Measurements from ENCODE around the gene GBF1. TPM values are rescaled to one million over a fixed set of nuclear protein-coding genes. Genes with fewer than 3 reads are reported as not detected.

The GBF1 gene
- total and polyA plus RNA-seq, 10 of the 15 experiments (the other 5 are each of a cell fraction or from before 2014, with no cell fraction given) = 0.82 to 42.0 (median 21.8) TPM

GRCh38 chr10:102267748-102268147 lies 22.4 kb downstream of the GBF1 start (continued):
- no peak for TF ChIP-seq RAD51 (IDR thresholded peaks at IDR 0.05)
- TF ChIP-seq NR2C2 (IDR thresholded peaks at IDR 0.05; ENCODE audit: borderline replicate concordance, control insufficient read depth, insufficient read length, low read depth) = no peak
- TF ChIP-seq EED (IDR thresholded peaks at IDR 0.05; ENCODE audit: low read depth) = no peak

DNA sequence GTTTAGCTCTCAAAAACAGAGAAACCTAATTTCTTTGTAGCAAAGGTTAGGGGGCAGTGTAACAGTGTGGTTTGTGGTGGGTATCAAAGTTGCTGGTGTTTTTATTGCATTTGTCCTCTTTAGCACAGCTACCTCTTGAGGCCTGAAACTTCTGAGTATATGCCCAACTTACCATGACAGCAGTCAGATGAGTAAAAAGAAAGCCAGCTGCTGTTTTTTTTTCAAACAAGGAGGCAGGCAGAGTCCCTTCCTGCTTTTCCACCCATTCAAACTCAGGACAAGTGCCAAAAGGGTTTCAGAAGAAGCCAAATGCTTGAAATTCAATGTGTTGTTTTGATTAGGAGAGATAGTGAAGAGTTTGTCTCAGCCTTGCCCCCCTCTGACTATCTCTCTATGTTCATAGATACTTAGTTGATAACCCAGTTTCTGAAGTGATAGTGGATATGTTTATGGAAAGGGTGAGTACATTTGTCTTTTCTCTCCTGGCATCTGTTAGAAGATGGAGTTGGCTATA lies 23.1 kb downstream of the GBF1 start:
- Histone ChIP-seq H3K27ac (ENCODE audit: control insufficient read depth, insufficient read depth) (no peak overlapping the region), H4K20me1 (ENCODE audit: control insufficient read depth, insufficient read depth) (no peaks in the 10 kb centered on the region), H3K9ac (ENCODE audit: control insufficient read depth, insufficient read depth, low read length) (no peak overlapping the region), H3K4me1 (ENCODE audit: control insufficient read depth, insufficient read depth, low read length) (no peaks in the 10 kb centered on the region), H2AFZ (ENCODE audit: control insufficient read depth, low read depth, low read length) (no peak overlapping the region), H3K4me3 (no peak overlapping the region), H3K27me3 (replicated peaks in 1 of 2; ENCODE audit: control insufficient read depth in 2 of 2, insufficient read depth in 2 of 2, low read length in 1 of 2) (no peaks in the 10 kb centered on the region), H3K4me2 (ENCODE audit: control insufficient read depth, insufficient read depth) (no peak overlapping the region), H3K36me3 (ENCODE audit: control insufficient read depth in 2 of 2, insufficient read depth in 2 of 2, low read length in 1 of 2) (peaks cover 1 to 19% of the 10 kb centered on the region in 2 experiments; a peak in 3 of 4 replicates), H3K79me2 (ENCODE audit: control insufficient read depth, insufficient read depth, low read length) (peaks cover 10% of the 10 kb centered on the region), H3K9me3 (replicated peaks; ENCODE audit: control insufficient read depth, insufficient read depth, low read length) (no peaks in the 10 kb centered on the region)
- FAIRE-seq = no peak
- DNase-seq (ENCODE audit: low read depth, low spot score) = no peak
- no TSS peak for BruUV-seq (replicated peaks)
- ChIA-PET CTCF (interaction anchor here (0.8 to 2.9 kb wide), 16 partner anchors 10 to 117 kb away, joined by 3 to 15 read pairs (median 4); no protein-coding TSS in a partner anchor), RAD21 (ENCODE audit: unreplicated experiment) (interaction anchor here (0.9 to 1.8 kb wide), 4 partner anchors 34 to 85 kb away, joined by 3 to 8 read pairs (median 3); no protein-coding TSS in a partner anchor), POLR2A (interaction anchor here (1.0 to 1.3 kb wide), 3 partner anchors 62 to 235 kb away, joined by 3 to 4 read pairs (median 3); partner anchors contain the start of gene ACTR1A), SMC1A (ENCODE audit: uncharacterized antibody, unreplicated experiment) (interaction anchor here (0.9 to 2.7 kb wide), 10 partner anchors 14 to 130 kb away, joined by 3 to 18 read pairs (median 4); partner anchors contain the start of gene GBF1)
- intact Hi-C loops (cut with micrococcal nuclease; ENCODE audit: unreplicated experiment) (no loop called here), in situ Hi-C loops (cut with MboI) (no loop called here)
- TF ChIP-seq RUNX3 (IDR thresholded peaks at IDR 0.05; ENCODE audit: low read length) (peak; percentile 55), IKZF1 (conservative IDR thresholded peaks at IDR 0.05) (no peak)
- TF ChIP-seq, protein P1, sequence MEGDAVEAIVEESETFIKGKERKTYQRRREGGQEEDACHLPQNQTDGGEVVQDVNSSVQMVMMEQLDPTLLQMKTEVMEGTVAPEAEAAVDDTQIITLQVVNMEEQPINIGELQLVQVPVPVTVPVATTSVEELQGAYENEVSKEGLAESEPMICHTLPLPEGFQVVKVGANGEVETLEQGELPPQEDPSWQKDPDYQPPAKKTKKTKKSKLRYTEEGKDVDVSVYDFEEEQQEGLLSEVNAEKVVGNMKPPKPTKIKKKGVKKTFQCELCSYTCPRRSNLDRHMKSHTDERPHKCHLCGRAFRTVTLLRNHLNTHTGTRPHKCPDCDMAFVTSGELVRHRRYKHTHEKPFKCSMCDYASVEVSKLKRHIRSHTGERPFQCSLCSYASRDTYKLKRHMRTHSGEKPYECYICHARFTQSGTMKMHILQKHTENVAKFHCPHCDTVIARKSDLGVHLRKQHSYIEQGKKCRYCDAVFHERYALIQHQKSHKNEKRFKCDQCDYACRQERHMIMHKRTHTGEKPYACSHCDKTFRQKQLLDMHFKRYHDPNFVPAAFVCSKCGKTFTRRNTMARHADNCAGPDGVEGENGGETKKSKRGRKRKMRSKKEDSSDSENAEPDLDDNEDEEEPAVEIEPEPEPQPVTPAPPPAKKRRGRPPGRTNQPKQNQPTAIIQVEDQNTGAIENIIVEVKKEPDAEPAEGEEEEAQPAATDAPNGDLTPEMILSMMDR (IDR thresholded peaks at IDR 0.05 in 2 of 3, conservative IDR thresholded peaks at IDR 0.05 in 1 of 3; ENCODE audit: control insufficient read depth in 2 of 3, extremely low read depth in 1 of 3, insufficient read depth in 1 of 3, low read depth in 3 of 3, low read length in 3 of 3) = 0 out of 6 replicates have a peak, but pooled peaks of 1 of the 3 experiments have one; percentile 11
- peak; percentile 56; the same call in 1 of the 3 replicates for ATAC-seq

Data from GM12878 (cell line).